Dermis lymphatic vessel endothelial cell (primary cell): Measurements from ENCODE around the gene ZNF444. TPM values are rescaled to one million over a fixed set of nuclear protein-coding genes. Genes with fewer than 3 reads are reported as not detected.

Experiments used
- total RNA-seq: library from RNA; depleted of rRNA; stranded (reverse); fragments of >200 nt; gene quantifications from 2 replicates; pipeline ENCODE4 v1.2.1, GENCODE V29; 2014

ZNF444 gene
- total RNA-seq: 9.2 and 11.2 TPM in 2 replicates

DNA sequence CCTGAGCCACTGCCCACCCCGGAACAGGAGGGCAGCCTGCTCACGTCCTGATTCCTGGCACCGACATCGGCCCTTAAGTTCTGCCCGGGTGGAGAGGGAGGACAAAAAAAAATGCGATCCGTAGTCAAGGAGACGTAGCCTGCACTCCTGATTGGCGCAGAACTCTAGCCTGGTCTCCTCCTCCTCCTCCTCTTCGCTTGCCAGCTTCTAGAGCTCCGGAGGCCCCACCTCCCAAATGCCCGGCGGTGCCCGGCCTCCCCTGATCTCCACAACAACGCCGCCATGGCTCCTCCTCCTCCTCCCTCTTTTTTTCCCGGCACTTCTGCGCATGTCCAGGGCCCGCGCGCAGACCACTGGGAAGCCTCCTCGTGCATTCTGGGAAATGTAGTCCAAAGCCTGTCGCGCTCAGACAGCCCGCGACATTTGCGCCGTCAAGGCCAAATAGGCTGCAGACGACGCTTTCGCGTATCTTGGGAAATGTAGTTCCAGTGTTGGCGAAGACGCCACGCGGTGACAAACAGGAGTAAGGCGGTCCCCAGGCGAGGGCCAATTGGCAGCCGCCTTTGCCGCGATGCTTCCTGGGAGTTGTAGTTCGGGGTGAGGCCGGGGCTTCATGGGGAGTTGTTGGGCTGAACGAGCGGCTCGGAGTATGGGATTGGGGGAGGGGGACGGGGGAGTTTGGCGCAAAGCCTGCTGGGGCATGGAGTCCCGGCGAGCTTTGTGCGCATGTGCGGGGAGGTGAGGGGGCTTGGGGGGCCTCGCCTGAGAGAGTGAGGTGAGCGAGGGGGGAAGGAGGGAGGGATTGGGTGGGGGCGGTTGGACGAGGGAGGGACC lies at the start of gene ZNF444:
Gene ZNF444, plus strand, starts transcription at position 705 of the 834 bp plus-strand sequence. CDS start 5,625 bp downstream, outside the sequence.

DNA sequence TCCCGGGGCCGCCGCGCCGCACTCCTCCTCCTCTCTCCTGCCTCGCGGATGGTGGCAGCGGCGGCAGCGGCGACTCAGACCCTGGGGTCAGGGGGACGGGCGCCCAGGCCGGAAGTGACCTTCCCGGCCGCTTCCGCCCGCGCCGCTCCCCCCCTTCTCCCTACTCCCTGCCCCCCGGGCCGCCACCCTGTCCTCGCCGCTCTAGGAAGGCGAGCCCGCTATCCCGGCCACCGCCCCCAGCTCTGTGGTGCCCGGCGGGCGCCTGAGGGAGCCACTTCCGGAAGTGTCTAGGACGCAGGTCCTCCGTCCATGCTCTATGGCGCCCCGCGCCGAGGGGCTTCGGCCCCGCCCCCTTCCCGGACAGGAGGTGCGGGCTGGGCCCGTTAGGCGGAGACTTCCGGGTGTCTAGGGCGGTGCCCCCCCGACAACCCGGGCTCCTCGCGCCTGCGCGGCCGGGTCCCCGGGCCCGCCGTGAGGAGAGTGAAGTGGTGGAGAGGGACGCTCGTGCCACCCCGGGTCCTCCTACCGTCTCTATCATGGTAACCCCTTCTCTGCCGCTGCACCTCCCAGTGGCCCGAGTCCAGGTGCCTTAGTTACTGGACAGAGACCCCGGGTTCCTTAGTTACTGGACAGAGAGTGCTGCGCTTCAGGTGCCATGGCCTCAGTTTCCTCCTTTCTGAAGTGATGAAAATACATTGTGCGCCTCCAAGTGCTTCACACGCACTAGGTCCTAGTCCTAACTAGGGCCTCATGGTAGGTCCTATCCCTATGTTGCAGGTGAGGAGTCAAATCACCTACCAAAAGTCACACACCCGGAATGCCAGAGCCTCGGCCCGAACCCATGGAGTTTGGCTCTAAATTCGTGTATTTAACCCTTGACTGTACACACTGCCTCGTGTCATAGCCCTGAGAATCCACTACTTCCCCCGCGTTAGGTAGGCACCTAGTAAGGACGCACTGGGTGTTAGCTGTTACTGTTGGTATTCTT lies 19.6 kb upstream of the ZNF444 start, which contains the start of gene ZNF787:
Gene ZNF787, minus strand, starts transcription at position 116 of the 988 bp plus-strand sequence. CDS start 18,078 bp downstream, outside the sequence.

DNA sequence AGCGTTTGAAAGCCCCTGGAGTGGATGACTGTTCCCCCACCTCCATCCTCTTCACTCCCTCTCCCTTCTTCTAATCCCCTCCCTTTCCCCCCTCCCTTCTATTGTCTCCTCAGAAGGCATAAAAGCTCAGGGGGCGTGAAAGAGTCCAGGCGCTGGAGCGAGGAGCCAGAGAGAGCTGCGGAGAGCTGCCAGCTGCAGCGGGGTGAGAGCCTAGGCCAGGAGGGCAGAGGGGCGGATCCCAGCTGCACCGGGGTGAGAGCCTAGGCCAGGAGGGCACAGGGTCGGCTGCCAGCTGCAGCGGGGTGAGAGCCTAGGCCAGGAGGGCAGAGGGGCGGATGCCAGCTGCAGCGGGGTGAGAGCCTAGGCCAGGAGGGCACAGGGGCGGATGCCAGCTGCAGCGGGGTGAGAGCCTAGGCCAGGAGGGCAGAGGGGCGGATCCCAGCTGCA lies 34.8 kb downstream of the ZNF444 start, which contains the start of gene GALP:
Gene GALP, plus strand, starts transcription at position 148 of the 447 bp plus-strand sequence. CDS start 1,101 bp downstream, outside the sequence.

DNA sequence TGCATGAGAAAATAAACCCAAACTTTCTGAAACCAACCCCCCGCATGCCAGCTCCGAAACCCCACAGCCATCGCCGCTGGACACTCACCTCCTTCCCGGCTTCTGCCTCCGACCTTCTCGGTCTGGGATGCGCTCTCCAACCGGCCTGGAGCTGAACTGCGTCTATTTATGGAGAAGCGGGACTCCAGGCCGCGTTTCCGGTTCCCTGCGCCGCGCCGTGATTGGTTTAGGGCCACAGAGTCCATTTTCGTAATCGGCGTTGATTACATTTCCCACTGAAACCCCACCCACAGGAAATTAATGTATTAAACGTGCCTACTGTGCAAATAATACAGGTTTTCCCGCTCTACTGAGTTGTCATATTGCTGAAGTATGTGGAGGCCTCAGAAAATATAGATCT lies 56.6 kb downstream of the ZNF444 start, which contains the start of gene ZSCAN5B:
Gene ZSCAN5B, minus strand, starts transcription at position 138 of the 400 bp plus-strand sequence. CDS start 4,731 bp downstream, outside the sequence.

DNA sequence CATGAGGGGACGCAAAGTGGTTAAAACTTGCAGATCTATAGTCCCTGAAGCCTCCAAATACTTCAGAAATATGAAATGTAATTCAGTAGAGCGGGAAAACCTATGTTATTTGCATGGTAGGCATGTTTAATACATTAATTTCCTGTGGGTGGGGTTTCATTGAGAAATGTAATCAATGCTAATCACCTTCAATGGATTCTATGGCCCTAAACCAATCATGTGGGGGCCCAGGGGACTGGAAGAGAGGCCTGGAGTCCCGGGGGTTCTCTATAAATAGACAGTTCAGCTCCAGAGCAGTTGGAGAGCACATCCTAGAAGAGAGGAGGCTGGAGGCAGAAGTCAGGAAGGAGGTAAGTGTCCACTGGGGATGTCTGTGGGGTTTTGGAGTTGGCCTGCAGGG lies 60.9 kb downstream of the ZNF444 start, which contains the start of gene ZSCAN5C:
Gene ZSCAN5C, plus strand, starts transcription at position 301 of the 400 bp plus-strand sequence. CDS start 3,641 bp downstream, outside the sequence.

Other genes with a start within 250 kb of the ZNF444 start
- not detected in 2 replicates for gene NLRP13, start 209.0 kb upstream of the ZNF444 start, total RNA-seq
- not detected in 2 replicates for gene NLRP8, start 193.5 kb upstream of the ZNF444 start, total RNA-seq
- gene NLRP5, start 154.5 kb upstream of the ZNF444 start, total RNA-seq: not detected in 2 replicates
- gene ZNF787, start 20.0 kb upstream of the ZNF444 start, total RNA-seq: 25.8 and 26.3 TPM in 2 replicates
- gene GALP, start 34.7 kb downstream of the ZNF444 start, total RNA-seq: not detected in 2 replicates
- 0.11 TPM in 1 of 2 replicates, not detected in the other for gene ZSCAN5B, start 56.5 kb downstream of the ZNF444 start, total RNA-seq
- gene ZSCAN5C, start 61.0 kb downstream of the ZNF444 start, total RNA-seq: not detected in 2 replicates
- 1.4 and 3.7 TPM in 2 replicates for gene EDDM13, start 131.5 kb downstream of the ZNF444 start, total RNA-seq
- 7.9 TPM in 2 replicates for gene ZSCAN5A, start 173.6 kb downstream of the ZNF444 start, total RNA-seq